Activated naive CD8-positive, alpha-beta T cell treated with anti-CD3 and anti-CD28 coated beads, Interleukin-2, amount 50 U/mL, for 24 hours (primary cell): ENCODE results near the gene FTO.
"Not testable (repeated sequence)": the region's sequence is repeated elsewhere in the genome, so short reads cannot be mapped to it uniquely, and the experiment has no call there.

ENCODE experiments used
- ATAC-seq: fragments of 150-1000 bp; cut with Tn5 transposase; one replicate; pipeline ENCODE4 v1.10.0; 2021
- DNase-seq: peaks from one replicate; pipeline ENCODE4 v3.0.0; 2021
- H3K27ac Mint-ChIP-seq: one replicate; pipeline ENCODE4 v1.8.0; 2021; ENCODE audit warnings: mild to moderate bottlenecking, mixed read lengths
- H3K27me3 Mint-ChIP-seq: one replicate; pipeline ENCODE4 v1.8.0; 2021; ENCODE audit warnings: mixed read lengths
- H3K36me3 Mint-ChIP-seq: one replicate; pipeline ENCODE4 v1.8.0; 2021; ENCODE audit warnings: low read depth, mixed read lengths
- H3K4me1 Mint-ChIP-seq: one replicate; pipeline ENCODE4 v1.8.0; 2021; ENCODE audit warnings: mixed read lengths
- H3K4me3 Mint-ChIP-seq: one replicate; pipeline ENCODE4 v1.8.0; 2021; ENCODE audit warnings: mild to moderate bottlenecking, moderate library complexity, mixed read lengths
- H3K9me3 Mint-ChIP-seq: one replicate; pipeline ENCODE4 v1.8.0; 2021; ENCODE audit warnings: mixed read lengths

FTO gene

GRCh38 chr16:54175552-54176375 lies 471.8 kb downstream of the FTO start:
- Mint-ChIP-seq H3K27me3 (peaks cover 20% of the 10 kb centered on the region), H3K36me3 (no peaks in the 10 kb centered on the region), H3K4me1 (no peaks in the 10 kb centered on the region), H3K27ac (no peak overlapping the region), H3K4me3 (no peak overlapping the region), H3K9me3 (no peaks in the 10 kb centered on the region)
- DNase-seq (no peak), ATAC-seq (no peak)

- no peaks in the 10 kb centered on the region for H3K9me3 Mint-ChIP-seq
- ATAC-seq (no peak), DNase-seq (no peak)
- peaks cover 18% of the 10 kb centered on the region for H3K27me3 Mint-ChIP-seq
- H3K36me3 Mint-ChIP-seq = no peaks in the 10 kb centered on the region
- no peak overlapping the region for H3K4me3 Mint-ChIP-seq
- no peak overlapping the region for H3K27ac Mint-ChIP-seq
- no peaks in the 10 kb centered on the region for H3K4me1 Mint-ChIP-seq
Observed at GRCh38 chr16:54176376-54176901, 472.5 kb downstream of the FTO start.

DNA sequence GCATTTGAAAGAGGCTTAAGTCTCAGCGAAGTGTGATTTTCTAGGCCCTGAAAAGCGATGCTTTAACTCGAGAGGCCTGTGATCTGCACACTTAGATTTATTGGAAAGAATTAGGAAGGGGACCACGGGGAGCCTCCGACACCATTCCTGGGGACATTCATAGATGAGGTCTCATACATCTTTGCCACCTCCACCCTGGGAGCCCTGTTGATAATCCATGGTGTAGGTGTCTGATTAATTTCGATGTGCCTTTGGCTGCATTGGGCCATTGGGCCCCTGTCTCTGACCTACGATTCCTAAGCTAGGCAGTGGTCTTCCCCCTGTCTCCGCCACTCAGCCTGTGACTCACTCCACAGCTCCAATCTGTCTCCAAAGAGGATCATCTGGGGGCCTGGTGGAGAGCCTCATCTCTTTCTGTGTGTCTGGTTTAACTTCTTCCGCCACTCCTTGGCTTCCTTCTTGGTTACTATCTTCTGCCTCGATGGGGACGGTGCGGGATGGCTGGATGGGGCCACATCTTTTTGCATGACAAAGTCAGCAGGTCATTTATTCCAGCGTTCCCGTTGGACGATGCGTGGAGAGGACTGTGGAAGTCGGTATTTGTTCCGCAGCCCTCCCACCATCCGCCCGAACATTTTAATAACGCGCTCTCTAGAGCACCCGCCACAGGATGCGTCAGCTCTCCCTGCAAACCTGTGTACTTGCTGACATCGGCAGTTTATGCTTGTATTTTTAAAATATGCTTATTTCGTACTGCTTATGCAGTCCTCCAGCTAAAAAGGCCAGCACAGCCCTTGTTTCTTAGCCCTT lies 473.3 kb downstream of the FTO start:
- DNase-seq (no peak), ATAC-seq (no peak)
- Mint-ChIP-seq H3K9me3 (no peaks in the 10 kb centered on the region), H3K27ac (no peak overlapping the region), H3K4me1 (no peaks in the 10 kb centered on the region), H3K27me3 (peaks cover 12% of the 10 kb centered on the region), H3K36me3 (no peaks in the 10 kb centered on the region), H3K4me3 (no peak overlapping the region)

- ATAC-seq (no peak), DNase-seq (no peak)
- no peak overlapping the region for H3K27ac Mint-ChIP-seq
- no peaks in the 10 kb centered on the region for H3K36me3 Mint-ChIP-seq
- peaks cover 12% of the 10 kb centered on the region for H3K27me3 Mint-ChIP-seq
- H3K4me3 Mint-ChIP-seq = no peak overlapping the region
- H3K9me3 Mint-ChIP-seq = no peaks in the 10 kb centered on the region
- H3K4me1 Mint-ChIP-seq = no peaks in the 10 kb centered on the region
Observed at GRCh38 chr16:54177862-54178477, 474.0 kb downstream of the FTO start.

DNA sequence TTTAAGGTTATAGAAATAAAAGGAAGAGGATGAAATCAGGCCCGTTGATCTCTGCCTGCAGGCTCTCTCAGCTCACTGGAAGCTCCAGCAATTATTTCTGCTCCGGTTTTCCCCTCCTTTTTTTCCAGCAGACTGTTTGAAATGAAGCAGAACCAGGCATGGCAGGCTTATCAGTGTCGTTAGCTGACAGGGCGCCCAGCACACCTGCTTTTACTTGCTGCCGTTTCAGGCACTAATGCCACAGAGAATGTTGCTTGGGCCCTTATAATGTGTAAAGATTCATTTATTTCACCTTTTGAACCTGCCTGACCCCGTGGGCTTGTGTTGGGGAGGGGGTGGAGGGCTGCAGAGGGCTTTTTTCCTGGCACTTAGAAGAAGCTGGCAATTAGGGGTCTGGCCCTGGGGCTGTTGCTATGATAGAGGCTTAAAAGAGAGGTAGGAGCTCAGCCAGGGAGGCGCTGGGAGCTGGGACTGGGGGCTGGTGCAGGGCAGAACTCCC lies 474.6 kb downstream of the FTO start:
- Mint-ChIP-seq H3K4me1 (no peaks in the 10 kb centered on the region), H3K27ac (no peak overlapping the region), H3K4me3 (no peak overlapping the region), H3K9me3 (no peaks in the 10 kb centered on the region), H3K27me3 (peaks cover 12% of the 10 kb centered on the region), H3K36me3 (no peaks in the 10 kb centered on the region)
- ATAC-seq (no peak), DNase-seq (no peak)

DNA sequence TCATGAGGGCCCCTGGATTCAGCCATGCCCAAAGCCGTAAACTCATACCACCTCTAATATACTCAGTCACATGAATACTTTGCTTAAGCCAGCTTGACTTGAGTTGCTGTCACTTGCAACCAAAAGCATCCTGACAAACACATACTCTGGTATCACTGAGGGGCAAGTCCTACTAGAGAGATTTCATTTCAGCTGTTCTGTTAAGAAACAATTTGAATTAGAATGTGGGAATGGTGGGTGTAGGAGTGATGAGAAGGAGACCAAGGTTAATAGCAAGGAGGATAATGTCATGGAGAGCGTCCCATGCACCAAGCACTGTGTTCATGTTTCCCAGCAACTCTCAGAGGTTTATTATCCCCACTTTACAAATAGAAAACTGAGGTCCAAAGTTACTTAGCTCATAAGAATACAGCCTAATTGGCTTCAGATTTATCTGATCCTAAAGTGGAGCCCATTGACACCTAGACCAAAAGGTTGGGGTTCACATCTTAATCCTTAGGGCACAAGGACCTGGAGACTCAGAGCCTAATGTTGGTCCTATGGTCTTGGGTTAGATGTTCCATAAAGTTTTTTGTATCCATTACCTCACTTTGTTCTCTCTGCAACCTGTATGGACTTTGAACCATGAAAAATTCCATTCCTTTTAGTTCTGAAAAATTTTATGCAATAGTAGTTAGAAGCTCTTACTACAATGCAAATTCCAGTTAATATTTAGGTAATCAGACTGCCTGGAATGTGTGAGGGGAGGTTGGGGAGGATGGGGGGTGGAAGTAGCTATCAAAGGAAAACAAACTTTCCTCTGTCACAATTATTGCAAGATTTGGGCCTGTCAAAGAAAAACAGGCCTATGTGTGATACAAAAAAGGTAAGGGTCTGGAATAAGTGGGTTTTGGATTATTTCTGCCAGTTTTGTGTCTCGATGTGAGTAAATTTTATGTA lies 476.7 kb downstream of the FTO start:
- DNase-seq (no peak), ATAC-seq (no peak)
- H3K9me3 Mint-ChIP-seq = no peaks in the 10 kb centered on the region
- H3K4me1 Mint-ChIP-seq = no peaks in the 10 kb centered on the region
- H3K4me3 Mint-ChIP-seq = no peak overlapping the region
- H3K36me3 Mint-ChIP-seq = no peaks in the 10 kb centered on the region
- H3K27me3 Mint-ChIP-seq = peaks cover 18% of the 10 kb centered on the region
- no peak overlapping the region for H3K27ac Mint-ChIP-seq

GRCh38 chr16:54181683-54182329 lies 477.9 kb downstream of the FTO start:
- not testable (repeated sequence) for H3K36me3 Mint-ChIP-seq, H3K4me3 Mint-ChIP-seq, H3K27ac Mint-ChIP-seq, H3K4me1 Mint-ChIP-seq, H3K9me3 Mint-ChIP-seq, DNase-seq, ATAC-seq
- H3K27me3 Mint-ChIP-seq = peaks cover 17% of the 10 kb centered on the region

DNA sequence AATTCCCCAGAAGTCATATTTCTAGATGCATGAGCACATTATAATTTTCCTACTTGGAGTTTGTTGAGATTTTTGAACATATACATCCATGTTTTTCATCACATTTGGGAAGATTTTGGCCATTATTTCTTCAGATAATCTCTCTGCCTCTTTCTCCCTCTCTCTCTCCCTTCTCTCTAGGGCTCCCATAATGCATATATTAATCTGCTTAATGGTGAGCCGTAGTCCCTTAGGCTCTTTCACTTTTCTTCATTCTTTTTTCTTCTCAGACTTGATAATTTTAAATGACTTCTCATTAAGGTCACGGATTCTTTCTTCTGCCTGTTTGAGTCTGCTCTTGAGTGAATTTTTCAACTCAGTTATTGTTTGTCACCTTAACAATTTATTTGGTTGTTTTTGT lies 481.1 kb downstream of the FTO start:
- H3K27ac Mint-ChIP-seq = no peak overlapping the region
- ATAC-seq = no peak
- DNase-seq = no peak
- no peaks in the 10 kb centered on the region for H3K9me3 Mint-ChIP-seq
- peaks cover 10% of the 10 kb centered on the region for H3K27me3 Mint-ChIP-seq
- H3K36me3 Mint-ChIP-seq = no peaks in the 10 kb centered on the region
- no peak overlapping the region for H3K4me3 Mint-ChIP-seq
- no peaks in the 10 kb centered on the region for H3K4me1 Mint-ChIP-seq

GRCh38 chr16:54191163-54191562 lies 487.2 kb downstream of the FTO start:
- no peaks in the 10 kb centered on the region for H3K4me1 Mint-ChIP-seq
- ATAC-seq (no peak), DNase-seq (no peak)
- no peak overlapping the region for H3K4me3 Mint-ChIP-seq
- no peaks in the 10 kb centered on the region for H3K36me3 Mint-ChIP-seq
- peaks cover 4% of the 10 kb centered on the region for H3K9me3 Mint-ChIP-seq
- H3K27me3 Mint-ChIP-seq = peaks cover 17% of the 10 kb centered on the region
- no peak overlapping the region for H3K27ac Mint-ChIP-seq

GRCh38 chr16:54191592-54191991 lies 487.6 kb downstream of the FTO start:
- H3K4me1 Mint-ChIP-seq = no peaks in the 10 kb centered on the region
- H3K4me3 Mint-ChIP-seq = no peak overlapping the region
- ATAC-seq = no peak
- no peaks in the 10 kb centered on the region for H3K36me3 Mint-ChIP-seq
- no peak for DNase-seq
- H3K9me3 Mint-ChIP-seq = peaks cover 4% of the 10 kb centered on the region
- H3K27ac Mint-ChIP-seq = no peak overlapping the region
- H3K27me3 Mint-ChIP-seq = peaks cover 16% of the 10 kb centered on the region

DNA sequence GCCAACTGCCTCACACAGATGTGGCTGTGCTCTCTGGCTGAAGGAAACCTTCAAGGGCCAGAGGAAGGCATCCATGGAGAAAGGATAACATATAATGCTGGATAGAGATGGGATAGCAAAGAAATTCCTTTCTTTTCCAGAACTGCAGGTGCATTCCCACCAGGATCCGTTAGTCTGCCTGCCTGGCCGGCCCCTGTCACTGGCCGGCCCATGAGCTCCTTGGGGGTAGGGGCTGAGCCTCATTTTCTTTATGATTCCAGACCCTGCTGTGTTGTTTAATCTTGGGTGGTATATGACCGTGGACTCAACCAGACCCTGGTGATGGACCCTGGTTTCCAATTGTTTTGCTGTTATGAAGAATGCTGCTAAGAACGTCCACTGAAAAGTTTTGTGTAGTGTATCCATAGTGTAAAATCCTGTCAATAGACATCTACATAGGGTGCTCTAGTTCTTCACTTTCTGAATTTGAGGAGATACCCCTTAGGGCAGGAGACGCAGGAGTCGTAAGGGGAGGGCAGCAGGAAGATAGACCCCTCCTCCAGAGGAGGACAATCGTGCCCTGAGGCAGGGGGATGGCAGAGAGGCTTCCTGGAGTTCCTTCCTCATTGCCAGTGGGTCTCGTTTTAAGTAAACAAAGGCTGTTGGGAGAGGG lies 489.2 kb downstream of the FTO start:
- Mint-ChIP-seq H3K27ac (no peak overlapping the region), H3K4me3 (no peak overlapping the region), H3K4me1 (no peaks in the 10 kb centered on the region), H3K9me3 (peaks cover 4% of the 10 kb centered on the region), H3K36me3 (no peaks in the 10 kb centered on the region), H3K27me3 (peaks cover 16% of the 10 kb centered on the region)
- DNase-seq (no peak), ATAC-seq (no peak)

DNA sequence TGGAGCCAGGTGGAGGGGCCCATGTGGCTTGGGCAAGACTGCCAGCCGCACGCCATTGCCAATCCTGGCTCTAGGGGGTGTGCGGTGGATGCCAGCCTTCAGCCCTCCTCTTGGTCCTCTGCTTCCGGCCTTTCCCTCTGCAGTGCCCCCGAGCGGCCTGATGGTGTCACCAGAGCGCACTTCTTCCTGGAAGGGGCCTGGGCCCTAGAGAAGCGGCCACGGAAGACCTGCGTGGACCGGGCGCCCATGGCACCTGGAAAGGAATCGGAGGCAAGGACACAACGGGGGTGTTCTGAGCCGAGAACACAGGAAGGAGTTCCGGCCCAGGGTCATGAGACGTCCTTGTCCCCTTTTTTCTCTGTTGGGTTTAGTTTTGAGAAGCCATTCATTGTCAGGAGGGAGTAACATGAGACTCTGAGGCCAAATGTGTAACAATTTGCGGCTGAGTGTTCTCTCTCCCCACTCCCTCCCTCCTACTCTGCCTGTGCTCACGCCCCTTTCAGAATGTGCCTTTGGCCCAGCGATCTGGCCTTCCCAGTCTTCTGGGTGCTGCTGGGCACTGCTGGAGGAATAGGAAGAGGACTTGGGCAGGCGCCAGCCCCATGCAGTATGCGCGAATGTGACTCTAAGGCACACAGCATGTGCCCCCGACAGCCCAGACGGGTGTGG lies 489.8 kb downstream of the FTO start:
- Mint-ChIP-seq H3K4me3 (no peak overlapping the region), H3K4me1 (no peaks in the 10 kb centered on the region), H3K27ac (no peak overlapping the region), H3K36me3 (no peaks in the 10 kb centered on the region), H3K27me3 (peaks cover 16% of the 10 kb centered on the region), H3K9me3 (peaks cover 4% of the 10 kb centered on the region)
- peak; percentile 39 for DNase-seq
- peak; percentile 37 for ATAC-seq
